ENCODE measurements around the gene CNTN4. TPM values are rescaled to one million over a fixed set of nuclear protein-coding genes. Genes with fewer than 3 reads are reported as not detected.

The CNTN4 gene
- total and polyA plus RNA-seq, 2 of the 8 experiments (the other 6 are each of a cell fraction or from before 2014, with no cell fraction given), result 0.41 to 2.2 TPM

DNA sequence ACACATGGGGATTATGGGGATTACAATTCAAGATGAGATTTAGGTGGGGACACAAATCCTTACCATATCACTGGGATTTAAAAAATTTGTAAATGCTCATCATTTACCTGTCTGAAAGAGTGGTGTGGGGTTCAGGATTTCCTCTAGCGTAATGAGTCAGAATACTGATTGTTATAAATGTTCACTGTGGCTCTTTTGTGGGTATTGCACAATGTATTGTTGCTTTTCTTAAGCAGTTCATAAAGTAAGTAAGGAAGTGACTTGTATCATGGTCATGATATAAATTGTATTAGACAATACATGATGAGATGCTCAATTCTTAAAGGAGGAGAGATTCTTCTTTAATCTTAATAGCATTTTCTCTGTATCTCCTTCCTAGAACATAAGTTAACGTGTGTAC, 262.1 kb downstream of the CNTN4 start:
- no peaks in the 10 kb centered on the region for H3K36me3 ChIP-seq (ENCODE audit: control insufficient read depth in 2 of 4, insufficient read depth in 4 of 4, low read length in 3 of 4)
- WGBS, 2 experiments (ENCODE audit: extremely low coverage in 1 of 2, insufficient coverage in 1 of 2, insufficient read length in 1 of 2, insufficient replicate concordance in 2 of 2, low coverage in 1 of 2, low lambda C conversion rate in 2 of 2, missing lambda C conversion rate in 1 of 2), result 93% methylated on average over 2 of the region's 2 CpGs; no CpG with 5 or more reads in 1 of the 2 experiments
- H3K4me2 ChIP-seq (ENCODE audit: insufficient read depth in 1 of 2, low read depth in 2 of 2, low read length in 2 of 2), result no peak overlapping the region
- ChIA-PET CTCF (ENCODE audit: partially characterized antibody) (no interaction called here), POLR2A (ENCODE audit: partially characterized antibody) (no interaction called here)
- H3K4ac ChIP-seq (replicated peaks; ENCODE audit: insufficient read length, low read depth, low read length), result no peak overlapping the region
- H3K27me3 ChIP-seq (replicated peaks in 1 of 4; ENCODE audit: control insufficient read depth in 3 of 4, extremely low read depth in 1 of 4, insufficient read depth in 3 of 4, low read length in 3 of 4), result no peaks in the 10 kb centered on the region
- no peak overlapping the region for H2BK120ac ChIP-seq (replicated peaks; ENCODE audit: low read depth, low read length)
- H3K27ac ChIP-seq (ENCODE audit: low read depth, low read length), result no peak overlapping the region
- H3K9me3 ChIP-seq (ENCODE audit: insufficient read depth in 2 of 2, low read depth in 1 of 2, low read length in 1 of 2), result no peaks in the 10 kb centered on the region
- H4K20me1 ChIP-seq (replicated peaks in 1 of 2; ENCODE audit: control insufficient read depth in 1 of 2, insufficient read depth in 2 of 2, low read length in 2 of 2), result no peaks in the 10 kb centered on the region
- no peak overlapping the region for H2BK5ac ChIP-seq (ENCODE audit: low read depth, low read length)
- H2AK5ac ChIP-seq (ENCODE audit: low read depth, low read length), result no peak overlapping the region
- H2AFZ ChIP-seq (ENCODE audit: low read length), result no peak overlapping the region
- H3K79me1 ChIP-seq (ENCODE audit: low read depth, low read length), result no peaks in the 10 kb centered on the region
- H4K8ac ChIP-seq (ENCODE audit: extremely low read depth, insufficient read depth, low read length), result no peak overlapping the region
- H3K4me1 ChIP-seq (replicated peaks in 1 of 4; ENCODE audit: control insufficient read depth in 3 of 4, insufficient read depth in 4 of 4, low read length in 3 of 4), result peaks cover 0 to 6% (median 2%) of the 10 kb centered on the region in 4 experiments; a peak in 3 of 7 replicates
- FAIRE-seq (no peak), DNase-seq (ENCODE audit: low read depth in 1 of 2, low spot score in 2 of 2) (no peak)
- H3K18ac ChIP-seq (ENCODE audit: extremely low read depth, low read length), result no peak overlapping the region
- H4K5ac ChIP-seq (ENCODE audit: insufficient read length, low read depth, low read length), result no peak overlapping the region
- H2BK12ac ChIP-seq (ENCODE audit: low read depth, low read length), result no peak overlapping the region
- H3K14ac ChIP-seq (ENCODE audit: insufficient read length), result no peak overlapping the region
- no peaks in the 10 kb centered on the region for H3K79me2 ChIP-seq (ENCODE audit: control insufficient read depth in 1 of 2, insufficient read depth in 2 of 2, low read length in 2 of 2)
- H3K23me2 ChIP-seq (ENCODE audit: low read depth, low read length), result no peaks in the 10 kb centered on the region
- H3K4me3 ChIP-seq (ENCODE audit: extremely low read depth in 1 of 4, insufficient read depth in 2 of 4, low read depth in 3 of 4, low read length in 4 of 4), result no peak overlapping the region
- no peak overlapping the region for H3K23ac ChIP-seq (ENCODE audit: insufficient read length)
- H3K56ac ChIP-seq (replicated peaks; ENCODE audit: insufficient read length, low read depth, low read length), result no peak overlapping the region
- no peak overlapping the region for H2BK15ac ChIP-seq (ENCODE audit: low read length)
- no peak for TF ChIP-seq MAFK (IDR thresholded peaks at IDR 0.05; ENCODE audit: low read depth, low read length)
- TF ChIP-seq, protein P1, sequence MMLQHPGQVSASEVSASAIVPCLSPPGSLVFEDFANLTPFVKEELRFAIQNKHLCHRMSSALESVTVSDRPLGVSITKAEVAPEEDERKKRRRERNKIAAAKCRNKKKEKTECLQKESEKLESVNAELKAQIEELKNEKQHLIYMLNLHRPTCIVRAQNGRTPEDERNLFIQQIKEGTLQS (IDR thresholded peaks at IDR 0.05; ENCODE audit: insufficient read depth, low read depth, low read length), result no peak
- TF ChIP-seq CEBPB (IDR thresholded peaks at IDR 0.05; ENCODE audit: low read depth, low read length), result no peak
- no peak for TF ChIP-seq CTBP2 (IDR thresholded peaks at IDR 0.05; ENCODE audit: borderline replicate concordance, insufficient read depth, insufficient read length, low read length)
- TF ChIP-seq KDM5A (IDR thresholded peaks at IDR 0.05; ENCODE audit: low read length), result no peak
- no peak for TF ChIP-seq EGR1 (IDR thresholded peaks at IDR 0.05; ENCODE audit: borderline replicate concordance, low read depth, low read length)
- no peak for TF ChIP-seq NRF1 (IDR thresholded peaks at IDR 0.05; ENCODE audit: low read depth, low read length)
- no peak overlapping the region for H2BK20ac ChIP-seq (ENCODE audit: low read length)
- H4K91ac ChIP-seq (replicated peaks; ENCODE audit: insufficient read length, low read length), result no peak overlapping the region
- no peak overlapping the region for H3K9ac ChIP-seq (replicated peaks in 1 of 4; ENCODE audit: extremely low read depth in 1 of 4, low read depth in 3 of 4, low read length in 3 of 4)
